GM12878 (cell line): ENCODE results near the gene VLDLR. TPM values are rescaled to one million over a fixed set of nuclear protein-coding genes. Genes with fewer than 3 reads are reported as not detected.

Experiments used
- ATAC-seq: fragments of 200-7000 bp; cut with Tn5 transposase; 3 replicates; pipeline ENCODE4 v1.9.1; 2020; ENCODE audit warnings: mild to moderate bottlenecking, moderate library complexity
- BruUV-seq: library from RNA; stranded (reverse); fragments of 400-500 nt; replicated peaks from 2 replicates; lab custom pipeline; 2021; lab: Mats Ljungman, UMichigan
- CTCF ChIA-PET: fragments of 300-600 bp; sonication (Branson Sonifier 250); formaldehyde crosslinking; extraction: SDS; loops from one replicate; lab custom pipeline; 2021; ENCODE audit warnings: inconsistent platforms; lab: Yijun Ruan, JAX
- POLR2A ChIA-PET: fragments of 350-600 bp; formaldehyde crosslinking; extraction: SDS; loops from one replicate; lab custom pipeline; 2021; ENCODE audit warnings: inconsistent platforms; lab: Charles Lee
- RAD21 ChIA-PET: fragments of 300-600 bp; sonication (Branson Sonifier 250); formaldehyde crosslinking; loops from one replicate; lab custom pipeline; 2023; ENCODE audit warnings: antibody characterized with exemption; ENCODE audit not compliant: unreplicated experiment; lab: Charles Lee
- SMC1A ChIA-PET: fragments of 300-600 bp; sonication (Branson Sonifier 250); formaldehyde crosslinking; loops from one replicate; lab custom pipeline; 2023; ENCODE audit not compliant: unreplicated experiment, uncharacterized antibody; lab: Charles Lee
- DNase-seq: peaks from one replicate; pipeline ENCODE4 v3.0.0-alpha.2; 2011; ENCODE audit warnings: low read depth, low spot score
- FAIRE-seq: peaks from 3 replicates; lab custom pipeline; 2011; peaks lifted over from hg19 to GRCh38; lab: Jason Lieb, UNC
- H2AFZ ChIP-seq: 2 replicates; pipeline ENCODE4 v1.6.0; 2011; ENCODE audit warnings: low read depth, low read length, control low read depth; ENCODE audit not compliant: control insufficient read depth
- H3K27ac ChIP-seq: 2 replicates; pipeline ENCODE4 v1.5.1; 2011; ENCODE audit warnings: control low read depth; ENCODE audit not compliant: control insufficient read depth, insufficient read depth
- H3K27me3 ChIP-seq, 2 experiments: replicated peaks in 1 of 2; 2 replicates each; pipeline versions ENCODE4 v1.6.0 to v1.6.1; 2011; ENCODE audit warnings: low read length in 1 of 2; ENCODE audit not compliant: control insufficient read depth in 2 of 2, insufficient read depth in 2 of 2
- H3K36me3 ChIP-seq, 2 experiments: 2 replicates each; pipeline ENCODE4 v1.5.1; 2011; ENCODE audit warnings: low read length in 1 of 2; ENCODE audit not compliant: control insufficient read depth in 2 of 2, insufficient read depth in 2 of 2
- H3K4me1 ChIP-seq: 2 replicates; pipeline ENCODE4 v1.6.1; 2011; ENCODE audit warnings: mild to moderate bottlenecking, low read length, moderate library complexity, mixed read lengths; ENCODE audit not compliant: control insufficient read depth, insufficient read depth
- H3K4me2 ChIP-seq: 2 replicates; pipeline ENCODE4 v1.6.0; 2011; ENCODE audit warnings: control low read depth; ENCODE audit not compliant: control insufficient read depth, insufficient read depth
- H3K4me3 ChIP-seq: fragments of 200-600 bp; sonication (generic); 2 replicates; pipeline ENCODE4 v1.5.1; 2016
- H3K79me2 ChIP-seq: 2 replicates; pipeline ENCODE4 v1.6.0; 2011; ENCODE audit warnings: low read length; ENCODE audit not compliant: control insufficient read depth, insufficient read depth
- H3K9ac ChIP-seq: 2 replicates; pipeline ENCODE4 v1.8.0; 2011; ENCODE audit warnings: low read length, control low read depth, mixed read lengths; ENCODE audit not compliant: control insufficient read depth, insufficient read depth
- H3K9me3 ChIP-seq: replicated peaks from 3 replicates; pipeline ENCODE4 v1.5.1; 2011; ENCODE audit warnings: mild to moderate bottlenecking, low read length; ENCODE audit not compliant: control insufficient read depth, insufficient read depth
- H4K20me1 ChIP-seq: 2 replicates; pipeline ENCODE4 v1.6.0; 2011; ENCODE audit not compliant: control insufficient read depth, insufficient read depth
- CEBPB ChIP-seq, 2 experiments: fragments of 150-350 bp in 1 of 2; IDR thresholded peaks; 2 replicates each; pipeline ENCODE4 v1.6.1; 2012 to 2014; ENCODE audit warnings: low read depth in 2 of 2, low read length in 2 of 2, borderline replicate concordance in 1 of 2, inconsistent platforms in 1 of 2
- GATAD2B ChIP-seq: fragments of 450-650 bp; conservative IDR thresholded peaks from 2 replicates; pipeline ENCODE4 v1.6.1; 2017; ENCODE audit warnings: low read depth, mild to moderate bottlenecking, moderate library complexity
- NFXL1 ChIP-seq: fragments of 450-650 bp; IDR thresholded peaks from 2 replicates; pipeline ENCODE4 v1.6.1; 2017; ENCODE audit warnings: antibody characterized with exemption, mild to moderate bottlenecking, borderline replicate concordance
- NR2F1 ChIP-seq: fragments of 450-650 bp; conservative IDR thresholded peaks from 2 replicates; pipeline ENCODE4 v1.6.1; 2017; ENCODE audit warnings: mild to moderate bottlenecking
- POU2F2 ChIP-seq: IDR thresholded peaks from 3 replicates; pipeline ENCODE4 v1.6.1; 2011; ENCODE audit warnings: low read depth, mild to moderate bottlenecking, low read length, borderline replicate concordance
- RFX5 ChIP-seq: IDR thresholded peaks from 2 replicates; pipeline ENCODE4 v1.6.1; 2011; ENCODE audit warnings: low read depth, low read length, improper control_type of control experiment
- SP1 ChIP-seq: IDR thresholded peaks from one replicate; pipeline ENCODE4 v1.6.1; 2011; ENCODE audit warnings: low read depth, low read length
- SREBF2 ChIP-seq: IDR thresholded peaks from 2 replicates; pipeline ENCODE4 v1.6.1; 2012; ENCODE audit warnings: mild to moderate bottlenecking, low read length
- SUZ12 ChIP-seq: fragments of 200-600 bp; sonication (generic); IDR thresholded peaks from one replicate; pipeline ENCODE4 v1.6.1; 2018; ENCODE audit warnings: antibody characterized with exemption, mild to moderate bottlenecking; ENCODE audit not compliant: unreplicated experiment
- TAF1 ChIP-seq: IDR thresholded peaks from 2 replicates; pipeline ENCODE4 v1.6.1; 2011; ENCODE audit warnings: mild to moderate bottlenecking, low read depth, low read length, borderline replicate concordance
- TBL1XR1 ChIP-seq: IDR thresholded peaks from 2 replicates; pipeline ENCODE4 v1.6.1; 2012; ENCODE audit warnings: low read depth, low read length, improper control_type of control experiment
- ZNF207 ChIP-seq: fragments of 450-650 bp; IDR thresholded peaks from 2 replicates; pipeline ENCODE4 v1.6.1; 2014; ENCODE audit warnings: antibody characterized with exemption, mild to moderate bottlenecking, borderline replicate concordance
- whole genome bisulfite sequencing: methylation state at CpG from one replicate; pipeline ENCODE4 v1.1.6; 2016; ENCODE audit warnings: low lambda C conversion rate; ENCODE audit not compliant: insufficient replicate concordance, insufficient coverage; ENCODE audit errors: missing lambda C conversion rate; 5-methylcytosine and 5-hydroxymethylcytosine counted together
- in situ Hi-C: fragments of 300-500 bp; cut with MboI; formaldehyde crosslinking; loops from 9 replicates; pipeline ENCODE4 v1.14.3; 2018; ENCODE audit warnings: mixed read lengths
- intact Hi-C: fragments of 100-400 bp; cut with micrococcal nuclease; formaldehyde crosslinking; loops from one replicate; pipeline ENCODE4 v1.14.2; 2022; ENCODE audit not compliant: unreplicated experiment
- polyA plus RNA-seq, 11 experiments: library from polyadenylated mRNA; depleted of rRNA in 4 of 11; unstranded in 6 of 11; stranded (reverse) in 5 of 11; fragments of >200 nt; fragmentation: Nextera tagmentation in 4 of 11; fragmentation: Illumina TruSeq in 1 of 11; extraction: Ambion mirVana in 4 of 11; extraction: Trizol in 1 of 11; gene quantifications; 1 replicate in 1 of 11; 2 replicates in 10 of 11; pipeline versions ENCODE4 v1.2.1 to v1.2.3, GENCODE V29; 2011 to 2016; ENCODE audit warnings: inconsistent platforms in 2 of 11, missing spikeins in 2 of 11, low read depth in 1 of 11
- total RNA-seq, 4 experiments: library from RNA; depleted of rRNA in 3 of 4; stranded (reverse); fragments of >200 nt in 3 of 4; fragmentation: Illumina TruSeq in 1 of 4; extraction: Trizol in 1 of 4; gene quantifications; 2 replicates each; pipeline versions ENCODE4 v1.2.1 to v1.2.3, GENCODE V29; 2013 to 2021
- TF ChIP-seq, protein P1 (sequence below): IDR thresholded peaks from 2 replicates; pipeline ENCODE4 v1.6.1; 2011; ENCODE audit warnings: low read depth, low read length, improper control_type of control experiment, borderline replicate concordance
- TF ChIP-seq, protein P2 (sequence below): IDR thresholded peaks from 2 replicates; pipeline ENCODE4 v1.6.1; 2012; ENCODE audit warnings: low read depth, low read length, improper control_type of control experiment
- TF ChIP-seq, protein P3 (sequence below): fragments of 450-650 bp; IDR thresholded peaks from 2 replicates; pipeline ENCODE4 v1.6.1; 2017; ENCODE audit warnings: low read depth, mild to moderate bottlenecking, moderate library complexity
- TF ChIP-seq, protein P4 (sequence below): fragments of 450-650 bp; IDR thresholded peaks from 2 replicates; pipeline ENCODE4 v1.6.1; 2016; ENCODE audit warnings: mild to moderate bottlenecking, moderate library complexity, borderline replicate concordance

Gene VLDLR
- total and polyA plus RNA-seq, 10 of the 15 experiments (the other 5 are each of a cell fraction or from before 2014, with no cell fraction given) = 0.14 to 5.9 (median 0.57) TPM

DNA sequence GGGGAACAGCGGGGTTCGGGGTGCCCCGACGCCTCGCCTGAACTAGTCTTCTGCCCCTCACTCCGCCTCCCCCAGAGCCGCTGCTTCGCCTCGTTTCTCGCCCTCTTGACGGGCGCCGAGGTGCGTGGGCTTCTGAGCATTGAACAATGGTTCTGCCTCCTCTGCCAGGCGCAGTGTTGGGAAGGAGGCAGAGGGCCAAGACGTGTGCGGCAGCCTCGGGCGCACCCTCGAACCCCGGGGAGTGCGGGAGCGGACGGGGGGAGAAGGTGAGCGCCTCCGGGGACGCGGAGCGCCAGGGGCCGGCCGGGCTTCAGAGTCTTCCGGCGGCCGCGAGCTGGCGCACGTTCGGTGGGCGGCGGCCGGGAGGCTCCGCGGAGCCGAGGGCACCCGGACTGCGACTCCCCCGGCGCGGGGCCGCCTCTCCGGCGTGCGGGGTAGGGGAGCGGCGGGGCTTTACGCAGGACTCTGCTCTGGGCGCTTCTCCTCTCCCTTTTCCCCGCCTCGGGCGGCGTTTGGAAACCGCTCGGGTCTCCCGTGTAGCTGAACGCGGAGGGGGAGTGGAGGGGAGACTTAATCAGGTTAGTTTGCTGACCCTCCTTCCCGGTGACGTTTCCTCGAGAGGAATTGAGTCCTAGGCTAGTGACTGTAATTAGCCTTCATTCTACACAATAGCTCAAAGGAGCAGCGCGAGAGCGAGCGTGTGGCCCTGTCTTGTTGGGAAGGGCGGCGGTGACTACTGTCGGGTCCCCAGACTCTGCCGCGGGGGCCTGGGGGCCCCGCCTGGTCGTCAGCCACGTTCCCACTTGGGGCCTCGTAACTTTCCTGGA, 1.1 kb downstream of the VLDLR start:
- in situ Hi-C loops = no loop called here
- H3K27ac ChIP-seq = no peak overlapping the region
- TF ChIP-seq, protein P1, sequence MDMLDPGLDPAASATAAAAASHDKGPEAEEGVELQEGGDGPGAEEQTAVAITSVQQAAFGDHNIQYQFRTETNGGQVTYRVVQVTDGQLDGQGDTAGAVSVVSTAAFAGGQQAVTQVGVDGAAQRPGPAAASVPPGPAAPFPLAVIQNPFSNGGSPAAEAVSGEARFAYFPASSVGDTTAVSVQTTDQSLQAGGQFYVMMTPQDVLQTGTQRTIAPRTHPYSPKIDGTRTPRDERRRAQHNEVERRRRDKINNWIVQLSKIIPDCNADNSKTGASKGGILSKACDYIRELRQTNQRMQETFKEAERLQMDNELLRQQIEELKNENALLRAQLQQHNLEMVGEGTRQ = no peak
- TF ChIP-seq ZNF207 (no peak), SREBF2 (no peak), GATAD2B (peak; percentile 70; the same call in 1 of the 2 replicates), SUZ12 (peak; percentile 77), NR2F1 (no peak), SP1 (no peak), CEBPB (IDR thresholded peaks at IDR 0.05; ENCODE audit: borderline replicate concordance in 1 of 2, low read depth in 2 of 2, low read length in 2 of 2) (no peak), TAF1 (no peak), POU2F2 (no peak), TBL1XR1 (no peak), RFX5 (no peak), NFXL1 (no peak)
- TF ChIP-seq, protein P2, sequence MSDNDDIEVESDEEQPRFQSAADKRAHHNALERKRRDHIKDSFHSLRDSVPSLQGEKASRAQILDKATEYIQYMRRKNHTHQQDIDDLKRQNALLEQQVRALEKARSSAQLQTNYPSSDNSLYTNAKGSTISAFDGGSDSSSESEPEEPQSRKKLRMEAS = no peak
- TF ChIP-seq, protein P3, sequence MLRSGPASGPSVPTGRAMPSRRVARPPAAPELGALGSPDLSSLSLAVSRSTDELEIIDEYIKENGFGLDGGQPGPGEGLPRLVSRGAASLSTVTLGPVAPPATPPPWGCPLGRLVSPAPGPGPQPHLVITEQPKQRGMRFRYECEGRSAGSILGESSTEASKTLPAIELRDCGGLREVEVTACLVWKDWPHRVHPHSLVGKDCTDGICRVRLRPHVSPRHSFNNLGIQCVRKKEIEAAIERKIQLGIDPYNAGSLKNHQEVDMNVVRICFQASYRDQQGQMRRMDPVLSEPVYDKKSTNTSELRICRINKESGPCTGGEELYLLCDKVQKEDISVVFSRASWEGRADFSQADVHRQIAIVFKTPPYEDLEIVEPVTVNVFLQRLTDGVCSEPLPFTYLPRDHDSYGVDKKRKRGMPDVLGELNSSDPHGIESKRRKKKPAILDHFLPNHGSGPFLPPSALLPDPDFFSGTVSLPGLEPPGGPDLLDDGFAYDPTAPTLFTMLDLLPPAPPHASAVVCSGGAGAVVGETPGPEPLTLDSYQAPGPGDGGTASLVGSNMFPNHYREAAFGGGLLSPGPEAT = no peak
- TF ChIP-seq, protein P4, sequence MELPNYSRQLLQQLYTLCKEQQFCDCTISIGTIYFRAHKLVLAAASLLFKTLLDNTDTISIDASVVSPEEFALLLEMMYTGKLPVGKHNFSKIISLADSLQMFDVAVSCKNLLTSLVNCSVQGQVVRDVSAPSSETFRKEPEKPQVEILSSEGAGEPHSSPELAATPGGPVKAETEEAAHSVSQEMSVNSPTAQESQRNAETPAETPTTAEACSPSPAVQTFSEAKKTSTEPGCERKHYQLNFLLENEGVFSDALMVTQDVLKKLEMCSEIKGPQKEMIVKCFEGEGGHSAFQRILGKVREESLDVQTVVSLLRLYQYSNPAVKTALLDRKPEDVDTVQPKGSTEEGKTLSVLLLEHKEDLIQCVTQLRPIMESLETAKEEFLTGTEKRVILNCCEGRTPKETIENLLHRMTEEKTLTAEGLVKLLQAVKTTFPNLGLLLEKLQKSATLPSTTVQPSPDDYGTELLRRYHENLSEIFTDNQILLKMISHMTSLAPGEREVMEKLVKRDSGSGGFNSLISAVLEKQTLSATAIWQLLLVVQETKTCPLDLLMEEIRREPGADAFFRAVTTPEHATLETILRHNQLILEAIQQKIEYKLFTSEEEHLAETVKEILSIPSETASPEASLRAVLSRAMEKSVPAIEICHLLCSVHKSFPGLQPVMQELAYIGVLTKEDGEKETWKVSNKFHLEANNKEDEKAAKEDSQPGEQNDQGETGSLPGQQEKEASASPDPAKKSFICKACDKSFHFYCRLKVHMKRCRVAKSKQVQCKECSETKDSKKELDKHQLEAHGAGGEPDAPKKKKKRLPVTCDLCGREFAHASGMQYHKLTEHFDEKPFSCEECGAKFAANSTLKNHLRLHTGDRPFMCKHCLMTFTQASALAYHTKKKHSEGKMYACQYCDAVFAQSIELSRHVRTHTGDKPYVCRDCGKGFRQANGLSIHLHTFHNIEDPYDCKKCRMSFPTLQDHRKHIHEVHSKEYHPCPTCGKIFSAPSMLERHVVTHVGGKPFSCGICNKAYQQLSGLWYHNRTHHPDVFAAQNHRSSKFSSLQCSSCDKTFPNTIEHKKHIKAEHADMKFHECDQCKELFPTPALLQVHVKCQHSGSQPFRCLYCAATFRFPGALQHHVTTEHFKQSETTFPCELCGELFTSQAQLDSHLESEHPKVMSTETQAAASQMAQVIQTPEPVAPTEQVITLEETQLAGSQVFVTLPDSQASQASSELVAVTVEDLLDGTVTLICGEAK = no peak

More for the DNA sequence above, 1.1 kb downstream of the VLDLR start:
- intact Hi-C loops = loop anchor here (5.0 to 10.0 kb wide), 3 partner anchors 105 to 368 kb away; no protein-coding TSS in a partner anchor
- Histone ChIP-seq H3K9me3 (no peaks in the 10 kb centered on the region; the same call in 2 of the 3 replicates), H3K36me3 (no peaks in the 10 kb centered on the region), H2AFZ (peak overlapping the region; percentile 71), H3K4me2 (peak overlapping the region; percentile 87), H3K79me2 (no peaks in the 10 kb centered on the region; the same call in 1 of the 2 replicates), H3K4me1 (no peaks in the 10 kb centered on the region), H4K20me1 (no peaks in the 10 kb centered on the region; the same call in 1 of the 2 replicates), H3K27me3 (peaks cover 0 to 16% of the 10 kb centered on the region in 2 experiments; a peak in 3 of 4 replicates), H3K4me3 (peak overlapping the region; percentile 65), H3K9ac (peak overlapping the region; percentile 26)
- POLR2A ChIA-PET = no interaction called here
- CTCF ChIA-PET = interaction anchor here (1.1 kb wide), 1 partner anchor 105 kb away, joined by 6 read pairs; no protein-coding TSS in a partner anchor
- no peak for FAIRE-seq
- no peak for DNase-seq
- 18% methylated on average over 77 of the region's 82 CpGs for WGBS
- no TSS peak for BruUV-seq
- SMC1A ChIA-PET = interaction anchor here (1.0 kb wide), 2 partner anchors 157 to 217 kb away, joined by 3 to 4 read pairs; no protein-coding TSS in a partner anchor
- RAD21 ChIA-PET = interaction anchor here (1.0 to 1.6 kb wide), 2 partner anchors 16 to 106 kb away, joined by 4 to 7 read pairs; no protein-coding TSS in a partner anchor
- ATAC-seq = peak; percentile 57
